ENCODE measurements around the gene XYLT2. TPM values are rescaled to one million over a fixed set of nuclear protein-coding genes. Genes with fewer than 3 reads are reported as not detected.
A peak's percentile ranks its signal among the peaks of the same experiment; 100 is the strongest.
"Not testable (repeated sequence)": the region's sequence is repeated elsewhere in the genome, so short reads cannot be mapped to it uniquely, and the experiment has no call there.

The XYLT2 gene
- 43.1 and 49.4 TPM in 2 replicates for total RNA-seq (2012; rRNA removed)

DNA sequence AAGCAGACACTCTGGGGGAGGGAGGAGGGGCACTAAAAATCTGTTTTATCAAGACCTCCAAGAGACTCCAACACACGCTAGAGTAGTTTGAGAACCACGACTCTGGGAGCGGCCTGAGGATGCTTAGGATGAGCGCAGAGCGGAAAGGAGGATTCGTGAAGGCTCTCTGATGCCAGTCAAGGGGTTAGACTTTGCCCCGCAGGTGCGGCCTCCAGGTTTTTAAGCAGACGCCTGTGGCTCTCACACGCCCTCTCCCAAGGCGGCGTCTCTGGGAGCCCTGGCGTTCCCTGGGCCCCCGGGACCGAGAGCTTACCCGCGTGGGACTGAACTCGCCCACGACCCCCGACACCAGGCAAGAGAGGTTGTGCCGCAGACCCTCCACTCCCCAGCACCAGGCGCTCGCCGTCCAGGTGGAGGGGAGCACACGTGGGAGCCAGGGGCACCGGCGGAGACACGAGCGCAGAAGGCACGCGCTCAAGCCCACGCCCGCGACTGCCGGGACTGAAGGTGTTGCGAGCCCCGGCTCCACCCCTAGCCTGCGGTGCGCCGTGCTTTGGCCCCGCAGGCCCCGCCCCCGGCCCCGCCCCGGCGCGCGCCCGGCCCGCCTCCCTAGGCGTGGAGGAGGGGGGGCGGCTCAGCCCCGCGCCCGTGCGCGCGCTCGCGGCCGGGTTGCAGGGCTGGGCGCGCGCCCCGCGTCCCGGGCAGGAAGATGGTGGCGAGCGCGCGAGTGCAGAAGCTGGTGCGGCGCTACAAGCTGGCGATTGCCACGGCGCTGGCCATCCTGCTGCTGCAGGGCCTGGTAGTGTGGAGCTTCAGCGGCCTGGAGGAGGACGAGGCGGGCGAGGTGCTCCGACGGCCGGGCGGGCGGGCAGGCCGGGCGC, at the start of gene XYLT2:
Gene XYLT2 (plus strand): TSS at position 695 of the 881 bp plus-strand sequence. CDS start 15 bp downstream, at position 710.
- H3K9ac ChIP-seq (ENCODE audit: low read depth, low read length) = peak within 1 kb of the TSS; percentile 90
- H3K4me2 ChIP-seq (ENCODE audit: low read length) = peak within 1 kb of the TSS; percentile 97
- no peaks in the 10 kb centered on the region for H3K9me3 ChIP-seq (replicated peaks; ENCODE audit: low read length)
- H3K27me3 ChIP-seq (ENCODE audit: control insufficient read depth, insufficient read depth, low read length) = peaks cover 7% of the 10 kb centered on the region
- H3K4me3 ChIP-seq (ENCODE audit: low read length) = peak within 1 kb of the TSS; percentile 94
- H3K4me1 ChIP-seq (ENCODE audit: control insufficient read depth, insufficient read depth, low read length) = peaks cover 28% of the 10 kb centered on the region
- peaks cover 5% of the 10 kb centered on the region for H3K36me3 ChIP-seq (ENCODE audit: insufficient read depth, low read length)

DNA sequence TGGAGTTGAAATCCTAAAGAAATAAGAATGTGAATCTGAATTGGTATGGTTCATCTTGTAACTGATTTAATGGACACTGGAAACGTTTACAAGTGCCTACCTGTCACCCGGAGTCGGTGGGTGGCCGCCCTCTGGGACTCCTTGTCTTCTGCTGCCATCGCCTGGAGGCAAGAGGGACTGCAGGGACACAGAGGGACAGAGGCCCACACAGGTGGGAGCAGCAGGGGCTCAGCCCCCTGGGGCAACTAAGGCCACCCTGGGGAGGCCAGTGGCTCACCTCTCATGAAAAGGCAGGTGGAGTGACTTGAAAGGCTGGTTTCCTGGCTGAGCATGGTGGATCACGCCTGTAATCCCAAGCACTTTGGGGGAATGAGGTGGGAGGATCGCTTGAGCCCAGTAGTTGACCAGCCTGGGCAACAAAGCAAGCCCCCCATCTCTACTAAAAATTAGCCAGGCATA, 48.5 kb upstream of the XYLT2 start:
- H3K4me2 ChIP-seq (ENCODE audit: low read length) = no peak overlapping the region
- H3K4me3 ChIP-seq (ENCODE audit: low read length) = no peak overlapping the region
- H3K4me1 ChIP-seq (ENCODE audit: control insufficient read depth, insufficient read depth, low read length) = no peaks in the 10 kb centered on the region
- H3K36me3 ChIP-seq (ENCODE audit: insufficient read depth, low read length) = no peaks in the 10 kb centered on the region
- no peak overlapping the region for H3K9ac ChIP-seq (ENCODE audit: low read depth, low read length)
- no peaks in the 10 kb centered on the region for H3K9me3 ChIP-seq (replicated peaks; ENCODE audit: low read length)
- H3K27me3 ChIP-seq (ENCODE audit: control insufficient read depth, insufficient read depth, low read length) = peaks cover 5% of the 10 kb centered on the region

DNA sequence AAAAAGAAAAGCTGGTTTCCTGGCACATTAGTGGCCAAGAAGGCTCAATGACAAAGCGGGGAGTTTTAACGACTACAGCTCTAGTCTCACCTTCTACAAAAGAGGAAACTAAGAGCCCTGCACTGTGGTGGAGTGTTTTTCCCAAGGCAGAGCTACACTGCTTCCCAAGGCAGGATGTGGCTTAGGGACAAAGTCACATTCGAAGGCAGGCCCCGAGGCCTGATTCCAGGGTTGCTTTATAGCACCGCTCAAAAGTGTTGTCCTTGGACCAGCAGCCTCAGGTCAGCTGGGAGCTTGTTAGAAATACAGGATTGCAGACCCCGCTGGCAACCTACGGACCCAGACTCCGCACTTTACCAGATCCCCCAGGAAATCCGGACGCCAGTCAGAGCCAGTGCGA, 47.9 kb upstream of the XYLT2 start:
- Histone ChIP-seq H3K9ac (ENCODE audit: low read depth, low read length) (no peak overlapping the region), H3K4me2 (ENCODE audit: low read length) (no peak overlapping the region), H3K9me3 (replicated peaks; ENCODE audit: low read length) (no peaks in the 10 kb centered on the region), H3K4me1 (ENCODE audit: control insufficient read depth, insufficient read depth, low read length) (no peaks in the 10 kb centered on the region), H3K4me3 (ENCODE audit: low read length) (no peak overlapping the region), H3K36me3 (ENCODE audit: insufficient read depth, low read length) (no peaks in the 10 kb centered on the region), H3K27me3 (ENCODE audit: control insufficient read depth, insufficient read depth, low read length) (peaks cover 5% of the 10 kb centered on the region)

DNA sequence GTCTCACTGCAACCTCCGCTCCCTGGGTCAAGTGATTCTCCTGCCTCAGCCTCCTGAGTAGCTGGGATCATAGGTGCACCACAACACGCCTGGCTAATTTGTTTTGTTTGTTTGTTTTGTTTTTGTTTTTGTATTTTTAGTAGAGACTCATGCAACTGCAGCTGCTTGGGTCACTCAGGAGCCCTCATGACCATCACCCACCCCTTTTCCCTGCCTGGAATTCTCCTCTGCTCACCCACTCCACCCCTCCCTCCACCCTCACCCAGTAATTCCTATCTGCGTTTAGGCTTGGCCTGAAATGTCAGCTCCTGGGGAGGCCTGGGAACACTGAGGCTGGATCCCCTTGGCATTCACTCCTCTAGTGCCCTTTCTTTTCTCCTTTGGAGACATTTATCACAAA, 46.1 kb upstream of the XYLT2 start:
- Histone ChIP-seq H3K27me3 (ENCODE audit: control insufficient read depth, insufficient read depth, low read length) (peaks cover 5% of the 10 kb centered on the region), H3K9ac (ENCODE audit: low read depth, low read length) (no peak overlapping the region), H3K4me1 (ENCODE audit: control insufficient read depth, insufficient read depth, low read length) (peaks cover 4% of the 10 kb centered on the region), H3K4me2 (ENCODE audit: low read length) (no peak overlapping the region), H3K4me3 (ENCODE audit: low read length) (no peak overlapping the region), H3K9me3 (replicated peaks; ENCODE audit: low read length) (no peaks in the 10 kb centered on the region), H3K36me3 (ENCODE audit: insufficient read depth, low read length) (no peaks in the 10 kb centered on the region)

DNA sequence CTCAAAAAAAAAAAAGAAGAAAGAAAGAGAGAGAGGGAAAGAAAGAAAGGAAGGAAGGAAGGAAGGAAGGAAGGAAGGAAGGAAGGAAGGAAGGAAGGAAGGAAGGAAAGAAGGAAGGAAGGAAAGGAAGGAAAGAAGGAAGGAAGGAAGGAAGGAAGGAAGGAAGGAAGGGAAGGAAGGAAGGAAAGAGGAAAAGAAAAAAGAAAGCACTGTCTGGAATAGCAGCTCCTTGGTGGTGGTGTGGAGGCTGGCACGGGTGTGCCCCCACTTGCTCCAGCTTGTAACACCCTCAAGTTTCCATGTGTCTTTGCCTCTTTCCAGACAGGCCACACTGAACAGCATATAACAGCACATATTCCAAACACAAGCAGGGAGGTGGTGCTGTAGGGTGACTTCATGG, 45.1 kb upstream of the XYLT2 start:
- H3K4me3 ChIP-seq (ENCODE audit: low read length); H3K36me3 ChIP-seq (ENCODE audit: insufficient read depth, low read length); H3K27me3 ChIP-seq (ENCODE audit: control insufficient read depth, insufficient read depth, low read length); H3K9me3 ChIP-seq (replicated peaks; ENCODE audit: low read length); H3K4me2 ChIP-seq (ENCODE audit: low read length); H3K9ac ChIP-seq (ENCODE audit: low read depth, low read length): not testable (repeated sequence)
- peaks cover 10% of the 10 kb centered on the region for H3K4me1 ChIP-seq (ENCODE audit: control insufficient read depth, insufficient read depth, low read length)

DNA sequence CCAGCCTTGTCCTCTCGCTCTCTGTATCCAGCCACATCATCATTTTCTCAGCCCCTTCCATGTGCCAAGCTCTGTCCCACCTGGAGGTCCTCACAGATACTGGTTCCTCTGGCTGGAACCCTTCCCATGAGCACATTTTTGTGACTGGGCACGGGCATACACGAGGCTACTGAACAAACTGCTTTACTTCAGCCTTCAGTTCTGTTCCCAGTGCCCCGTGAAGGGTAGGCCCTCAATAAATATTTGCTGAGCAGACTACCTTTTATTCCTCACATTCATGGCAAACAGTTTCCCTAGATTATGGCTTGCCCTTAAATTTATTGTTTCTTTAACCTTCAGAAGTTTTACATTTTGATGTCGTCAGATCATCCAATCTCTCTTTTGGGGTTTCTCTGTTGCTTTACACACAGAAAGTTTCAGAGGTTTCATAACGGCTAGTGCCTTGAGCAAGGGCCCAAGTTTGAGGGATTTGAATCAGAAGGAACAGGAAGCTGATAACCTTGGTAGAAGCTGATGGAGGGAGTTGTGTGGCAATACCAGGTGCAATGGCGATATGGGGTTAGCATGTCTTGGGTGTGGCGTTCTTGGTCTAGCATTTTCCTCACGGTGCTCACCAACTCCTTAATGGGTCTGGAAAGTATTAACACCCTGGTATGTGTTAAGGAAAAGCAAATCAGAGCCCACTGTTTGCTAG, 43.9 kb upstream of the XYLT2 start:
- Histone ChIP-seq H3K9ac (ENCODE audit: low read depth, low read length) (no peak overlapping the region), H3K36me3 (ENCODE audit: insufficient read depth, low read length) (no peaks in the 10 kb centered on the region), H3K4me3 (ENCODE audit: low read length) (no peak overlapping the region), H3K4me2 (ENCODE audit: low read length) (no peak overlapping the region), H3K27me3 (ENCODE audit: control insufficient read depth, insufficient read depth, low read length) (peaks cover 5% of the 10 kb centered on the region), H3K9me3 (replicated peaks; ENCODE audit: low read length) (no peaks in the 10 kb centered on the region), H3K4me1 (ENCODE audit: control insufficient read depth, insufficient read depth, low read length) (peaks cover 10% of the 10 kb centered on the region)

DNA sequence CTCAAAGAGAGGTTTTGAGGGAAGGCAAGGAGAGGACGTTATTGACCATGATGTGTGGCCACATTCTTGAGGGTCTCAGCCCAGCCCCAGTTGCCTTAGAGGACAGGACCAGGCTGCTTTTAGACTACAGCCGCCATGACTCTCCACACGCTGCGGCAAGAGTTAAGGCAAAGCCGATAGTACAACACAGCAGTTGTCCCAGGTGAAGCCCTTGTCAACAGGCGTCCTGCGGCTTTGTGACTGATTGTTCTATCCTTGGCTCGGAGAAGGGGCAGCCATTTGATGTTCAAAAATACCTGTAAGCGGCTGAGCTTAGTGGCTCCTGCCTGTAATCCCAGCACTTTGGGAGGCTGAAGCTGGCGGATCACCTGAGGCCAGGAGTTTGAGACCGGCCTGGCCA, 42.9 kb upstream of the XYLT2 start:
- Histone ChIP-seq H3K9me3 (replicated peaks; ENCODE audit: low read length) (no peaks in the 10 kb centered on the region), H3K4me3 (ENCODE audit: low read length) (no peak overlapping the region), H3K27me3 (ENCODE audit: control insufficient read depth, insufficient read depth, low read length) (peaks cover 5% of the 10 kb centered on the region), H3K9ac (ENCODE audit: low read depth, low read length) (no peak overlapping the region), H3K4me1 (ENCODE audit: control insufficient read depth, insufficient read depth, low read length) (peaks cover 10% of the 10 kb centered on the region), H3K4me2 (ENCODE audit: low read length) (no peak overlapping the region), H3K36me3 (ENCODE audit: insufficient read depth, low read length) (no peaks in the 10 kb centered on the region)

DNA sequence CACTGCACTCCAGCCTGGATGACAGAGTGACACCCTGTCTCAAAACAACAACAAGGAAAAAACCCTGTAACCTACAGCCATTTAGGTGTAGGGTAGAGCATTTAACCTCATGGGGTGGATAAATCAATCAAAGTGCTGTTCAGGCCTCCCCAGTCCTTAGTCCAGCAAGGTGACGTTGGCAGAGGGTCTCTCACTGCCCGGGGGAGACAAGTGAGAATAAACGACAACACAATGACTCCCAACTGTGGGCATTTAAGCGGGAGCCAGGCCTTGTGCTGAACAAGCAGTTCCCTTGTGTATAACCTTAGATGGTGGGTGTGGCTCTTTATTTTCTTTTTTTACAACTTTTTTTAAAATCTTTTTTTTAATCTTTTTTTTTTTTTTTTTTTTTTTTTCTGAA, 42.3 kb upstream of the XYLT2 start:
- no peaks in the 10 kb centered on the region for H3K9me3 ChIP-seq (replicated peaks; ENCODE audit: low read length)

DNA sequence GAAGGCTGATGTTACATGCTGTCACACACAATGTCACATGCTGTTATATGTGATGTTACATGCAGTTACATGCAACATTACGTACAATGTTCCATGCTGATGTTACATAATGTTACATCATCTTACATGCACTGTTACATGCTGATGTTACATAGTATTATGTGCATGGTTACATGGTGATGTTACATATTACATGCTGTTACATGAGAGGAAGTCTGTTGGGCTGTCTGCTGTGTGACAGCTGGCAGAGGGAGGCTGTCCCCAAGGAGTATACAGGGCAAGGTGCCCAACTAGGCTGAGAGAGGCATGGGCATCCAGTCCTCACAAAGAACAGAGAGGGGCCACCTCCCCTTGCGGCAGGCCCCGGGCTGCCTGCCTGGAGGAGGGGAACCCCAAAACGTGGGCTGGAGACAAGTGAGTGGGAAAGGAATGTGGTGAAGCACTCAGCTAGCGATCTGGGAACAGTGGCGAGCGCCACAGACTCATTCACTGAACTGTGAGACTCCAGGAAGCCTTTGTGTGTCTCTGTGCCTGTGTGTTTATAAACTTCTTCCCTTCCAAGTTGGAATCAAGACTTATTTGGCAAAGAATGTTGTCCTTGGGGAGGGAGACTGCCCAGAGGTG, 41.0 kb upstream of the XYLT2 start:
- peaks cover 5% of the 10 kb centered on the region for H3K27me3 ChIP-seq (ENCODE audit: control insufficient read depth, insufficient read depth, low read length)
- no peaks in the 10 kb centered on the region for H3K36me3 ChIP-seq (ENCODE audit: insufficient read depth, low read length)
- H3K9ac ChIP-seq (ENCODE audit: low read depth, low read length) = no peak overlapping the region
- H3K4me1 ChIP-seq (ENCODE audit: control insufficient read depth, insufficient read depth, low read length) = peaks cover 10% of the 10 kb centered on the region
- H3K9me3 ChIP-seq (replicated peaks; ENCODE audit: low read length) = no peaks in the 10 kb centered on the region
- no peak overlapping the region for H3K4me3 ChIP-seq (ENCODE audit: low read length)
- H3K4me2 ChIP-seq (ENCODE audit: low read length) = peak overlapping the region; percentile 4

More for the DNA sequence above, 42.3 kb upstream of the XYLT2 start:
- no peak overlapping the region for H3K4me3 ChIP-seq (ENCODE audit: low read length)
- no peaks in the 10 kb centered on the region for H3K36me3 ChIP-seq (ENCODE audit: insufficient read depth, low read length)
- peaks cover 10% of the 10 kb centered on the region for H3K4me1 ChIP-seq (ENCODE audit: control insufficient read depth, insufficient read depth, low read length)
- no peak overlapping the region for H3K9ac ChIP-seq (ENCODE audit: low read depth, low read length)
- H3K27me3 ChIP-seq (ENCODE audit: control insufficient read depth, insufficient read depth, low read length) = peaks cover 5% of the 10 kb centered on the region
- no peak overlapping the region for H3K4me2 ChIP-seq (ENCODE audit: low read length)

DNA sequence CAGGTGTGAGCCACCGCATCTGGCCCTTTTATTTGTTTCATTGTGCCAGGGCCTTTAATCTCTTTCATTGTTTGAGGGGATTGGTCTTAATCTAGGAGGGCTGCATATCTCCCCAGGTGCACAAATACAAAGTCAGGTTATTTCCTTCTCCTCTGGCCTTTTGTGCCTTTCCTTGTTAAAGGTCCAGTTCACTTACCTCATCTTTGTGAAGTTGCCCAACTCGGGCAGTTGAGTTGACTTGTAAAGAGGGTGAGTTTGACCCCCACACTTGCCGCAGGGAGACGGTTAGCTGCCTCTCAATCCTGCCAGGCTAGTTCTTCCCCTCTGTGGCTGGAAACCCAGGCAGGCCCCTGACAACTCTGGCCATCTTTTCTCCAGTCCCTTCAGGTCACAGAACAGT, 38.3 kb upstream of the XYLT2 start:
- peaks cover 20% of the 10 kb centered on the region for H3K27me3 ChIP-seq (ENCODE audit: control insufficient read depth, insufficient read depth, low read length)
- H3K4me3 ChIP-seq (ENCODE audit: low read length) = no peak overlapping the region
- peaks cover 10% of the 10 kb centered on the region for H3K4me1 ChIP-seq (ENCODE audit: control insufficient read depth, insufficient read depth, low read length)
- H3K9ac ChIP-seq (ENCODE audit: low read depth, low read length) = no peak overlapping the region
- H3K36me3 ChIP-seq (ENCODE audit: insufficient read depth, low read length) = no peaks in the 10 kb centered on the region
- H3K4me2 ChIP-seq (ENCODE audit: low read length) = no peak overlapping the region
- H3K9me3 ChIP-seq (replicated peaks; ENCODE audit: low read length) = no peaks in the 10 kb centered on the region

DNA sequence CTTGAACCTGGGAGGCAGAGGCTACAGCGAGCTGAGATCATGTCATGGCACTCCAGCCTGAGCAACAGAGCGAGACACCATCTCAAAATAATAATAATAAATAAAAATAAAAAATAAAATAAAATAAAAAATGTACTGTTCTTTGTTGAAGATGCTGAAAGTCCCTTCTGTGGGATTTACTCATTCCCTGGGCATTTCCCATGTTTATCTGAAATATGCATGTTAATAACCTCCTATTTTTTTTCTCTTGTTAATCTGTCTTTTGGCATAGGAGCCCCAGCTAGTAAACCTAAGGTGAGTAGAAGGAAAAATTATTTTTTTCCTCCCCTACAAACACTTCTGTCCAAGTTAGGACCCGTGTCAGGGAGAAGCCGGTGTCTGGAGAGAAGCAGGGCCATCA, 37.3 kb upstream of the XYLT2 start:
- Histone ChIP-seq H3K4me3 (ENCODE audit: low read length) (no peak overlapping the region), H3K36me3 (ENCODE audit: insufficient read depth, low read length) (no peaks in the 10 kb centered on the region)

More for the DNA sequence above, 37.3 kb upstream of the XYLT2 start:
- H3K9ac ChIP-seq (ENCODE audit: low read depth, low read length) = no peak overlapping the region
- peaks cover 29% of the 10 kb centered on the region for H3K27me3 ChIP-seq (ENCODE audit: control insufficient read depth, insufficient read depth, low read length)
- peaks cover 10% of the 10 kb centered on the region for H3K4me1 ChIP-seq (ENCODE audit: control insufficient read depth, insufficient read depth, low read length)
- no peak overlapping the region for H3K4me2 ChIP-seq (ENCODE audit: low read length)
- no peaks in the 10 kb centered on the region for H3K9me3 ChIP-seq (replicated peaks; ENCODE audit: low read length)

Measured in skeletal muscle satellite cell (primary cell).